H9 (cell line): Measurements from ENCODE around the gene WIZ. TPM values are rescaled to one million over a fixed set of nuclear protein-coding genes. Genes with fewer than 3 reads are reported as not detected.
A peak's percentile ranks its signal among the peaks of the same experiment; 100 is the strongest.

Experiments used
- DNase-seq: peaks from one replicate; pipeline ENCODE4 v3.0.0-alpha.2; 2017
- H2AFZ ChIP-seq: one replicate; pipeline ENCODE4 v1.6.1; 2013; ENCODE audit warnings: mild to moderate bottlenecking, low read length, control low read depth, moderate library complexity
- H2AK5ac ChIP-seq: 2 replicates; pipeline ENCODE4 v1.6.1; 2013; ENCODE audit warnings: low read length, control low read depth, mixed read lengths; ENCODE audit not compliant: insufficient read length
- H2BK120ac ChIP-seq: one replicate; pipeline ENCODE4 v1.6.1; 2013; ENCODE audit warnings: low read depth, mild to moderate bottlenecking, low read length, control low read depth, inconsistent platforms; ENCODE audit not compliant: poor library complexity, severe bottlenecking
- H2BK12ac ChIP-seq: 2 replicates; pipeline ENCODE4 v1.6.1; 2013; ENCODE audit warnings: low read length, control low read depth, mixed read lengths, low read depth; ENCODE audit not compliant: insufficient read length
- H2BK15ac ChIP-seq: 2 replicates; pipeline ENCODE4 v1.6.1; 2013; ENCODE audit warnings: low read depth, low read length, control low read depth
- H2BK20ac ChIP-seq: one replicate; pipeline ENCODE4 v1.6.1; 2013; ENCODE audit warnings: low read depth, mild to moderate bottlenecking, low read length, control low read depth, inconsistent platforms; ENCODE audit not compliant: poor library complexity, severe bottlenecking
- H2BK5ac ChIP-seq: 2 replicates; pipeline ENCODE4 v1.6.1; 2013; ENCODE audit warnings: low read length, control low read depth, mixed read lengths; ENCODE audit not compliant: insufficient read length
- H3K14ac ChIP-seq: 2 replicates; pipeline ENCODE4 v1.6.1; 2013; ENCODE audit warnings: low read length, control low read depth; ENCODE audit not compliant: insufficient read depth
- H3K18ac ChIP-seq: 2 replicates; pipeline ENCODE4 v1.6.1; 2013; ENCODE audit warnings: low read depth, mild to moderate bottlenecking, mixed read lengths, low read length, control low read depth; ENCODE audit not compliant: insufficient read length
- H3K23ac ChIP-seq: 2 replicates; pipeline ENCODE4 v1.6.1; 2013; ENCODE audit warnings: low read length, control low read depth, mixed read lengths, low read depth; ENCODE audit not compliant: insufficient read length
- H3K23me2 ChIP-seq: 2 replicates; pipeline ENCODE4 v1.6.1; 2013; ENCODE audit warnings: low read depth, mild to moderate bottlenecking, mixed read lengths, low read length, control low read depth; ENCODE audit not compliant: insufficient read length, poor library complexity, severe bottlenecking
- H3K27ac ChIP-seq: 2 replicates; pipeline ENCODE4 v1.5.1; 2013; ENCODE audit warnings: low read length, control low read depth, mixed read lengths, low read depth; ENCODE audit not compliant: insufficient read length
- H3K27me3 ChIP-seq: 2 replicates; pipeline ENCODE4 v1.6.1; 2013; ENCODE audit warnings: low read length, control low read depth, inconsistent platforms; ENCODE audit not compliant: insufficient read depth
- H3K4ac ChIP-seq: 2 replicates; pipeline ENCODE4 v1.6.1; 2013; ENCODE audit warnings: low read depth, mild to moderate bottlenecking, control low read depth, inconsistent platforms, low read length, moderate library complexity
- H3K4me1 ChIP-seq: 2 replicates; pipeline ENCODE4 v1.6.1; 2013; ENCODE audit warnings: low read length, control low read depth, inconsistent platforms; ENCODE audit not compliant: insufficient read depth
- H3K4me2 ChIP-seq: 2 replicates; pipeline ENCODE4 v1.6.1; 2013; ENCODE audit warnings: low read length, control low read depth, mixed read lengths; ENCODE audit not compliant: insufficient read length, insufficient read depth
- H3K56ac ChIP-seq: 2 replicates; pipeline ENCODE4 v1.6.1; 2013; ENCODE audit warnings: low read depth, mild to moderate bottlenecking, mixed read lengths, low read length, control low read depth; ENCODE audit not compliant: insufficient read length
- H3K79me1 ChIP-seq: 2 replicates; pipeline ENCODE4 v1.6.1; 2013; ENCODE audit warnings: low read depth, mild to moderate bottlenecking, moderate library complexity, low read length, control low read depth, inconsistent platforms; ENCODE audit not compliant: insufficient read depth, poor library complexity, severe bottlenecking
- H3K79me2 ChIP-seq: 2 replicates; pipeline ENCODE4 v1.6.1; 2013; ENCODE audit warnings: low read length, control low read depth, inconsistent platforms; ENCODE audit not compliant: insufficient read depth
- H3K9ac ChIP-seq: 2 replicates; pipeline ENCODE4 v1.6.1; 2013; ENCODE audit warnings: low read length, control low read depth, mixed read lengths; ENCODE audit not compliant: insufficient read length; ENCODE audit errors: extremely low read depth
- H3K9me3 ChIP-seq: one replicate; pipeline ENCODE4 v1.6.1; 2013; ENCODE audit warnings: low read depth, low read length, inconsistent platforms; ENCODE audit not compliant: control insufficient read depth
- H3T11ph ChIP-seq: one replicate; pipeline ENCODE4 v1.6.1; 2013; ENCODE audit warnings: mild to moderate bottlenecking, low read length, control low read depth, inconsistent platforms
- H4K20me1 ChIP-seq: one replicate; pipeline ENCODE4 v1.6.1; 2013; ENCODE audit not compliant: control insufficient read depth, insufficient read length, insufficient read depth
- H4K5ac ChIP-seq: 2 replicates; pipeline ENCODE4 v1.6.1; 2013; ENCODE audit warnings: low read depth, mild to moderate bottlenecking, mixed read lengths, low read length, control low read depth; ENCODE audit not compliant: insufficient read length
- H4K8ac ChIP-seq: replicated peaks from 2 replicates; pipeline ENCODE4 v1.6.1; 2013; ENCODE audit warnings: low read length, control low read depth, mixed read lengths, low read depth; ENCODE audit not compliant: insufficient read length
- H4K91ac ChIP-seq: 2 replicates; pipeline ENCODE4 v1.6.1; 2013; ENCODE audit warnings: low read depth, mild to moderate bottlenecking, moderate library complexity, mixed read lengths, low read length, control low read depth; ENCODE audit not compliant: insufficient read length
- H3K27ac Mint-ChIP-seq, 3 experiments: 2 replicates in 2 of 3; 3 replicates in 1 of 3; pipeline ENCODE4 v1.8.0; 2020 to 2021; ENCODE audit warnings: mixed read lengths in 3 of 3, mild to moderate bottlenecking in 1 of 3, moderate library complexity in 1 of 3
- H3K27me3 Mint-ChIP-seq: 2 replicates; pipeline ENCODE4 v1.8.0; 2021; ENCODE audit warnings: low read depth, mild to moderate bottlenecking, moderate library complexity, mixed read lengths
- H3K36me3 Mint-ChIP-seq, 3 experiments: 2 replicates in 2 of 3; 3 replicates in 1 of 3; pipeline ENCODE4 v1.8.0; 2020 to 2021; ENCODE audit warnings: low read depth in 3 of 3, mixed read lengths in 3 of 3; ENCODE audit not compliant: insufficient read depth in 1 of 3
- H3K4me1 Mint-ChIP-seq, 2 experiments: 2 replicates each; pipeline ENCODE4 v1.8.0; 2020; ENCODE audit warnings: mixed read lengths in 2 of 2
- H3K4me3 Mint-ChIP-seq, 2 experiments: 2 replicates in 1 of 2; 3 replicates in 1 of 2; pipeline ENCODE4 v1.8.0; 2020 to 2021; ENCODE audit warnings: mild to moderate bottlenecking in 2 of 2, mixed read lengths in 2 of 2, moderate library complexity in 1 of 2
- H3K9me3 Mint-ChIP-seq, 2 experiments: 2 replicates in 1 of 2; 3 replicates in 1 of 2; pipeline ENCODE4 v1.8.0; 2020; ENCODE audit warnings: mild to moderate bottlenecking in 2 of 2, mixed read lengths in 2 of 2, moderate library complexity in 1 of 2
- WGBS: extraction: QIAGEN DNeasy Blood & Tissue Kit; methylation state at CpG from one replicate; pipeline ENCODE4 v1.1.7; 2013; ENCODE audit warnings: missing lambda C conversion rate, low lambda C conversion rate, mixed read lengths; ENCODE audit not compliant: insufficient read length; ENCODE audit errors: extremely low coverage; 5-methylcytosine and 5-hydroxymethylcytosine counted together
- total RNA-seq: library from RNA; stranded (reverse); gene quantifications from 2 replicates; pipeline ENCODE4 v1.2.1, GENCODE V29; 2021
- TF ChIP-seq, protein P1 (sequence below): fragments of 200-600 bp; sonication (generic); conservative IDR thresholded peaks from 3 replicates; pipeline ENCODE4 v1.8.0; 2021; ENCODE audit warnings: antibody characterized with exemption, mild to moderate bottlenecking

The WIZ gene
- total RNA-seq, 1 experiment from 2014 or later: 33.3 TPM

DNA sequence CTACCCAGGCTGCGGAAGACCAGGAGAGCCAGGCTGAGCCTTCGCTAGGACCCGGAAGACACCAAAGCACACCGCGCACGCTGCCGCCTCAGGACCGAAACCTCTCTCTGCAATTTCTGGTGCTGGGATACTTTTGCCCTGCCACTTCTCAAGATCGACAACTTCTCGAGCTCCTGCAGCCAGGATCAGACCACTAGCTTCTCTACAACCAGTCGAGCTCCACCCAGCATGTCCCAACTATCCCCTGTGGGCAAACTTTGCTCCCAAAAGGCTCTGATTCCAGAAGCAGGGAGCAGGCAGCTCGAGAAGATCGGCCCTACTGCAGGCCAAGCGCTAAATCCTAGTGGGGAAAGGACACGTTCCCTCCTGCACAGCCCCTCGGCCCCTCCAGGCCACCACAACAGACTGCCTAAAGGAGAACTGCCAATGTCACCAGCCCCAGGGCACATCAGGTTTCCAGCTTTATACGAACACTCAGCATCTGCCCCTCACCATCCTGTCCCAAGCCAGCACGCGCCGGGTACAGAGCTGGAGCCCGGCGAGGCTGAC, 71.1 kb downstream of the WIZ start:
- H3K23ac ChIP-seq: no peak overlapping the region
- H3K27me3 Mint-ChIP-seq: no peaks in the 10 kb centered on the region; the same call in 1 of the 2 replicates
- no peak overlapping the region for H3K4ac ChIP-seq

More for the DNA sequence above, 71.1 kb downstream of the WIZ start:
- DNase-seq: no peak
- H2BK5ac ChIP-seq: no peak overlapping the region
- no peak overlapping the region for H3K56ac ChIP-seq
- no peak overlapping the region for H4K5ac ChIP-seq
- peaks cover 2% of the 10 kb centered on the region; the same call in 1 of the 2 replicates for H3K4me1 ChIP-seq
- H4K8ac ChIP-seq: no peak overlapping the region
- peak overlapping the region; percentile 84 for H3K9ac ChIP-seq
- no peaks in the 10 kb centered on the region for H4K20me1 ChIP-seq
- peaks cover 33% of the 10 kb centered on the region; the same call in 1 of the 2 replicates for H3K79me2 ChIP-seq
- H2BK12ac ChIP-seq: no peak overlapping the region
- peaks cover 8% of the 10 kb centered on the region for H3K23me2 ChIP-seq
- no peak overlapping the region for H3K18ac ChIP-seq
- H3K4me3 Mint-ChIP-seq: peak overlapping the region; percentile 95 to 98
- H4K91ac ChIP-seq: no peak overlapping the region
- H3K27me3 ChIP-seq: no peaks in the 10 kb centered on the region
- peak overlapping the region; percentile 91 for H3K4me2 ChIP-seq
- peak overlapping the region; percentile 54; the same call in 1 of the 2 replicates for H3K14ac ChIP-seq
- H3K36me3 Mint-ChIP-seq: peaks cover 5 to 25% (median 8%) of the 10 kb centered on the region in 3 experiments; a peak in 5 of 7 replicates
- WGBS: no CpG with 5 or more reads among the region's 22 CpGs
- H3K9me3 Mint-ChIP-seq: no peaks in the 10 kb centered on the region; a peak in 1 of 5 replicates
- H2BK15ac ChIP-seq: no peak overlapping the region
- no peak overlapping the region for H2AFZ ChIP-seq
- peak overlapping the region; percentile 84 to 95 (median 95) for H3K27ac Mint-ChIP-seq
- H3K4me1 Mint-ChIP-seq: peaks cover 30 to 31% of the 10 kb centered on the region in 2 experiments
- no peaks in the 10 kb centered on the region for H3K79me1 ChIP-seq
- no peak overlapping the region for H3T11ph ChIP-seq
- H2BK120ac ChIP-seq: no peak overlapping the region
- no peak overlapping the region for H2BK20ac ChIP-seq
- TF ChIP-seq, protein P1, sequence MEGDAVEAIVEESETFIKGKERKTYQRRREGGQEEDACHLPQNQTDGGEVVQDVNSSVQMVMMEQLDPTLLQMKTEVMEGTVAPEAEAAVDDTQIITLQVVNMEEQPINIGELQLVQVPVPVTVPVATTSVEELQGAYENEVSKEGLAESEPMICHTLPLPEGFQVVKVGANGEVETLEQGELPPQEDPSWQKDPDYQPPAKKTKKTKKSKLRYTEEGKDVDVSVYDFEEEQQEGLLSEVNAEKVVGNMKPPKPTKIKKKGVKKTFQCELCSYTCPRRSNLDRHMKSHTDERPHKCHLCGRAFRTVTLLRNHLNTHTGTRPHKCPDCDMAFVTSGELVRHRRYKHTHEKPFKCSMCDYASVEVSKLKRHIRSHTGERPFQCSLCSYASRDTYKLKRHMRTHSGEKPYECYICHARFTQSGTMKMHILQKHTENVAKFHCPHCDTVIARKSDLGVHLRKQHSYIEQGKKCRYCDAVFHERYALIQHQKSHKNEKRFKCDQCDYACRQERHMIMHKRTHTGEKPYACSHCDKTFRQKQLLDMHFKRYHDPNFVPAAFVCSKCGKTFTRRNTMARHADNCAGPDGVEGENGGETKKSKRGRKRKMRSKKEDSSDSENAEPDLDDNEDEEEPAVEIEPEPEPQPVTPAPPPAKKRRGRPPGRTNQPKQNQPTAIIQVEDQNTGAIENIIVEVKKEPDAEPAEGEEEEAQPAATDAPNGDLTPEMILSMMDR: no peak
- H3K27ac ChIP-seq: no peak overlapping the region
- H2AK5ac ChIP-seq: no peak overlapping the region
- no peaks in the 10 kb centered on the region for H3K9me3 ChIP-seq
